NCI-H2107 (cell line): ENCODE data around the gene GSK3A.
A peak's percentile ranks its signal among the peaks of the same experiment; 100 is the strongest.
"Not testable (repeated sequence)": the region's sequence is repeated elsewhere in the genome, so short reads cannot be mapped to it uniquely, and the experiment has no call there.

Experiments used
- DNase-seq: peaks from one replicate; lab custom pipeline; 2025; lab: John Stamatoyannopoulos, UW

GSK3A gene

DNA sequence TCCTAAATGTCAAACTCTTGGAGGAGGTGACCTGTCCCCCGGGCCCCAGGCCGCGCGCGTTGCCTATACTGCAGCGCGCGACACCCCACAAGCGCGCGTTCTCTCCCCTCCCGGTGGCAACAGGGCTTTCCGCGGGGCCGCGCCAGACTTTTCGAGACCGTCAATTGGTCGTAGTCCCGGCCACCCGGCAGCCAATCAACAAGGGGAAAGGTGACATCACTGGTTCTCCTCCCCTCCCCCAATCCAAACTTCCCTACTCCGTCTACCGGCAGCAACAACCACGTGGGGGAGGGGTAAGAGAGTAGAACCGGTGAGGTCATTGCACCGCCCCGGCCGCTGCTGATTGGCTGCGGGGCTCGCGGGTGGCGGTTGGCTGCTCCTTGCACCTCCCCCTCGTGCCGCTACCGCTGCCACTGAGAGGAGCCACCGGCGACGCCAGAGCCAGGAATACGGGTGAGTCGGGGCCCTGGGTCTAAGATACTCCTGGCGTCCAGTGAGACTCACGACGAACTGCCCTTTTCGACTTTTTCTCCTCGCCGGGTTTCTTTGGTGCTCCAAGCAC is 25.8 kb upstream of the GSK3A start:
- peak; percentile 94 for DNase-seq

- DNase-seq: no peak
These were observed 25.3 kb upstream of the GSK3A start for GRCh38 chr19:42267644-42268141.

DNA sequence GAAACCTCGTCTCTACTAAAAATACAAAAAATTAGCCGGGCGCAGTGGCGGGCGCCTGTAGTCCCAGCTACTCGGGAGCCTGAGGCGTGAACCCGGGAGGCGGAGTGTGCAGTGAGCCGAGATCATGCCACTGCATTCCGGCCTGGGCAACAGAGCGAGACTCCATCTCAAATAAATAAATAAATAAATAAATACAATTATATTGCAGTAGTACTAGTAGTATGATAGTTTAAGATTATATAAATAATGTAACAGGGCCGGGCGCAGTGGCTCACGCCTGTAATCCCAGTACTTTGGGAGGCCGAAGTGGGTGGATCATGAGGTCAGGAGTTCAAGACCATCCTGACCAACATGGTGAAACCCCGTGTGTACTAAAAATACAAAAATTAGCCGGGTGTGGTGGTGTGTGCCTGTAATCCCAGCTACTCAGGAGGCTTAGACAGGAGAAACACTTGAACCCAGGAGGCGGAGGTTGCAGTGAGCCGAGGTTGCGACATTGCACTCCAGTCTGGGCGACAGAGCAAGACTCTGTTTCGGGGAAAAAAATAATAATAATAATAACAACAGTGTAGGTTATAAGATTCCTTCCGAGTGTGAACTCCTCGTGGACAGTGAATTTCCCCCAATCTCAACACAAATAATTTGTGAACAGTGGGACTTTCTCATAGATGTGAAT is 24.7 kb upstream of the GSK3A start:
- not testable (repeated sequence) for DNase-seq

DNA sequence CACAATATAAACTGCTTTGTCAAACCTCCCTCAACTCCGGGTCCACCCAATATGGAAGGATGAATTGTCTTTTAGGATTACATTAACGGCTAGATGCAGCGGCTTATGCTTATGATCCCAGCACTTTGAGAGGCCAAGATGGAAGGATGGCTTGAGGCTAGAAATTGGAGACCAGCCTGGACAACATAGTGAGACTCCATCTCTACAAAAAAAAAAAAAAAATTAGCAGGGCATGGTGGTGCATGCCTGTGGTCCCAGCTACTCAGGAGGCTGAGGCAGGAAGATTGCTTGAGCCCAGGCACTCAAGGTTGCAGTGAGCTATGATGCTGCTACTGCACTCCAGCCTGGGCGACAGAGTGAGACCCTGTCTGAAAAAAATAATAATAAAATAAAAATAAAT is 23.7 kb upstream of the GSK3A start:
- DNase-seq: not testable (repeated sequence)

DNA sequence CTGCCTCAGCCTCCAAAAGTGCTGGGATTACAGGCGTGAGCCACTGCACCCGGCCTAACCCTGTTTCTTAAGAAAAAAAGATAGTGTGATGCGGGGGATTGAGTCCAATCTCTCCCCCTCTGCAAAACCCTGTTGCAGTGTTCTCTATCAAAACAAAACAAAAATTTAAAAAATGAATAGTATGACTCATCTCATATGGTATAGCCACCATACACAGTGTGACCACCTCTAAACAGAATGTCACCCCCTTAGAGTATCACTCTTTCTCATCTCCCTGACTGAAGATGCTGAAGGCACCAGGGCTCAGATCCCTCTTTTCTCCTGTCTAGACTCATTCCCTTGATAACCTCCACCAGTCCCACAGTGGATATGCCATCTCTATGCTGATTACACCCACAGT is 19.4 kb upstream of the GSK3A start:
- no peak for DNase-seq

DNA sequence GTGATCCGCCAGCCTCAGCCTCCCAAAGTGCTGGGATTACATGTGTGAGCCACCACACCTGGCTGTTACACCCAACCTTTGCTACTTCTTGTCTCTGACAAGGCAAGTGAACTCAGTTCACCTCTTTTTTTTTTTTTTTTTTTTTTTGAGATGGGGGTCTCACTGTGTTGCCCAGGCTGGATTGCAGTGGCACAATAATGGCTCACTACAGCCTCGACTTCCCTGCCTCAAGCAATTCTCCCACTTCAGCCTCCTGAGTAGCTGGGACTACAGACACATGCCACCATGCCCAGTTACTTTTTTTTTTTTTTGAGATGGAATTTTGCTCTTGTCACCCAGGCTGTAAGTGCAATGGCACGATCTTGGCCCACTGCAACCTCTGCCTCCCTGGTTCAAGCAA is 15.4 kb upstream of the GSK3A start:
- DNase-seq: not testable (repeated sequence)

- peak; percentile 30 for DNase-seq
These were observed 13.7 kb upstream of the GSK3A start for GRCh38 chr19:42255766-42256745.

DNA sequence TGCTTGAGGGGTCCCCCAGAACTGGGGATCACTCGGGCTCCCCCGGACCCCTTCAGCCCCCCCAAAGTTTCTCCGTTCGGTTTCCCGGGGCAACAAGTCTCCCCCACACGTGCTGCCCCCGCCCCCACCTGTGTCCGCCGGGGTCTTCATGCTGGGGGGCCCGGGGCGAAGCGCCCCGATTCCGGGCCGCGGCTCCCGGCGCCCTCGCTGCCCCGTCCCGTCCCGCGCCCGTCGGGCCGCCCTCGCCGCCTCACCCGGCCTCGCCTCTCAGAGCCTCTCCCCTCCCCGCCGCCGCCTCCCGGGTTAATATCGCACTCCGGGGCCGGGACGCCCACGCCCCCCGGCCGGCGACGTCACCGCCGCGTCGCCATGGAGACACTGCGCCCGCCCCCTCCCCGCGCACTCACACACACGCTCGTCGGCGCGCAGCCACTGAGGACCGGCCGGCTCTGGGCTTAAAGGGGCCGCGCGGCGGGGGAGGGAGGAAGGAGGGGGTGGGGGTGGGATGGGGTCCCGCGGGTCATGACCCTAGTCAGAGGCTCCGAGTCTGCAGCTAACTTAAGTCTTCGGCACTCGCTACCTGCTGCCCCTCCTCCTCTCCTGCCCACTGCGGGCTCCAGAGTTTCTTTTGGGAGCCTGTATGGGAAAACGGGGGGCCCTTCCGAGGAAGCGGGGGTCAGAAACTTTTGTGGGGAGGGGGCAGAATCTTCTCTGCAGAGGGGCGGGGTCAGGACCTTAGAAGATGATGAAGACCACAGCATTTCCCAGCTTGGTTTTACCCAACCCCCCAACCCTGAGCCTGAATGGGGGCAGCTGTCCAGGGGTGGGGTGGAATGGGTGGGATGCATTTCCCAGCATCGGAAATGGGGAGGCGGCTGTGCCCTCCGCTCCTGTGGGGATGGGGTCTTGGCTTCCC is 12.7 kb upstream of the GSK3A start, which contains the start of gene ERF:
Gene ERF (minus strand): TSS at position 279 of the 916 bp plus-strand sequence. CDS start 129 bp downstream, at position 150.
- peak; percentile 83 for DNase-seq

GRCh38 chr19:42254089-42254849 is 11.9 kb upstream of the GSK3A start:
- DNase-seq: no peak

- no peak for DNase-seq
These were observed 11.1 kb upstream of the GSK3A start for GRCh38 chr19:42253245-42254088.

GRCh38 chr19:42252365-42253244 is 10.2 kb upstream of the GSK3A start:
- no peak for DNase-seq

DNA sequence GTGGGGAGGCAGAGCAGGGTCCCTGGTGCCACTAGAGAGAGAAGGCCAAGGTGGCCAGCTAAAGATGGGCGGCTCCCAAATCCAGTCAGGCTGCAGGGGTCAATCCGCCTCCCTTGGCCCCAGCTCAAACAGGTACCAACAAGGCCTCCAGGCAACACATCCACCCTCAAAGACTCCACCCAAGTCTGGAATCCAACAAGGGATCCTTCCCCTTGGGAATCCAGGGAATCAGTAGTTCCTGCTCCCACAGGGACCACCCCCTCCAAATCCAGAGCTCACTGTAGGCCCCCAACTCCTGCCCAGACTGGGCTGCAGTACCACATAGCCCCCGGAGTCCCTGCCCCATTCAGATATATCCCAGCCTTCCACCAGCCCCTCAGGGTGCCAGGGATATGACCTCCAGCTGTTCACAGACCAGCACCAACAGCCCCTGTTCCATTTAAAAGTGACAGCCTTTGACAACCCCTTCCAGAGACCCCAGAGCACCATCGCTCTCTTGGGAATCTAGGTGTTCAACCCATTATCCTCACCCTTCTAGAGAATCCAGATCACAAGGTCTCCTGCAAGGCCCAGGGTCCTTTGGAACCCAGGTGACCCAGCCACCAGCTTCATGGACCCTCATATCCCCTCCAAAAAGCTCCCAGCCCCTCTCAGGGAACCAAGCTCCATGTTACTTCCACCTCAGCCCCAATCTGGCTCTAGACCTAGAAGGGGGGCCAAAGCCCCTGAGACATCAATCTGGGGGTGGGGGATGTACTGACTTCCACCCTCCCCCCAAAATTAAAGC is 9.4 kb upstream of the GSK3A start:
- DNase-seq: no peak

- DNase-seq: no peak
These were observed 8.5 kb upstream of the GSK3A start for GRCh38 chr19:42250666-42251531.

- DNase-seq: no peak
These were observed 7.8 kb upstream of the GSK3A start for GRCh38 chr19:42250183-42250665.

GRCh38 chr19:42249769-42250168 is 7.4 kb upstream of the GSK3A start:
- DNase-seq: no peak

DNA sequence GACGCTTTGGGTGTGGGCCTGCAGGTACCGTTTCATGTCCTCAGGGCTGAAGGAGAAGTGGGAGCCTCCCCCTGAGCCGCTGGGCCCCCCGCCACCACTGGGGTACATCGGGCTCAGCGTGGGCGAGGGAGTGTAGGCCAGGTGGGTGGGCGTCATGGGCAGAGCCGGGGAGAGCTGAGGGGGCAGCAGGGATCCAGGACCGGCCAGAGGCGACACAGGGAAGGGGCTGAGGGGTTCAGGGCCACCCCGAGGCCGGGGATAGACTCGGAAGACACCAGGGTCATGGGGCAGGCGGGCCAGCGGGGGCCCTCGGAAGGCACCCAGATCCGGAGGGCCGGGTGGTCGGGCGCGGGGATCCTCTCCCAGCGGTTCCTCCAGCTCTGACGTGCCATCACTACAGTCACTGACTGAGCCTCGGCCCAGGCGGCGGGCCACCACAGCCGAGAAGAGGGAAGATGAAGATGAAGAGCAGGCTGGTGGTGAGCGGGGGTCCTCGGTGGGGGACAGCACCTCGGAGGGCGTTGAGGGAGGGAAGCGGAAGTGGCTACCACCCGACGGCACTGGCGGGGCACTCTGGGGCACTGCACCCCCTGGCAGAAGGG is 6.8 kb upstream of the GSK3A start:
- DNase-seq: no peak
